Fibroblast of villous mesenchyme (primary cell): ENCODE results near the gene SCYGR1. TPM values are rescaled to one million over a fixed set of nuclear protein-coding genes. Genes with fewer than 3 reads are reported as not detected.
A peak's percentile ranks its signal among the peaks of the same experiment; 100 is the strongest.

Experiments
- DNase-seq: peaks from one replicate; pipeline ENCODE4 v3.0.0-alpha.2; 2010; ENCODE audit warnings: low read depth
- H3K4me3 ChIP-seq: 2 replicates; pipeline ENCODE4 v1.5.1; 2011; ENCODE audit warnings: low read depth, mild to moderate bottlenecking, low read length
- total RNA-seq: library from RNA; depleted of rRNA; stranded (reverse); fragments of >200 nt; gene quantifications from 2 replicates; pipeline ENCODE4 v1.2.3, GENCODE V29; 2012
- TF ChIP-seq, protein P1 (sequence below): IDR thresholded peaks from 2 replicates; pipeline ENCODE4 v1.5.1; 2012; ENCODE audit warnings: low read depth, mild to moderate bottlenecking, low read length; ENCODE audit not compliant: insufficient read depth

The SCYGR1 gene
- total RNA-seq, 1 donor, result not detected

- H3K4me3 ChIP-seq, result no peak overlapping the region
- TF ChIP-seq, protein P1, sequence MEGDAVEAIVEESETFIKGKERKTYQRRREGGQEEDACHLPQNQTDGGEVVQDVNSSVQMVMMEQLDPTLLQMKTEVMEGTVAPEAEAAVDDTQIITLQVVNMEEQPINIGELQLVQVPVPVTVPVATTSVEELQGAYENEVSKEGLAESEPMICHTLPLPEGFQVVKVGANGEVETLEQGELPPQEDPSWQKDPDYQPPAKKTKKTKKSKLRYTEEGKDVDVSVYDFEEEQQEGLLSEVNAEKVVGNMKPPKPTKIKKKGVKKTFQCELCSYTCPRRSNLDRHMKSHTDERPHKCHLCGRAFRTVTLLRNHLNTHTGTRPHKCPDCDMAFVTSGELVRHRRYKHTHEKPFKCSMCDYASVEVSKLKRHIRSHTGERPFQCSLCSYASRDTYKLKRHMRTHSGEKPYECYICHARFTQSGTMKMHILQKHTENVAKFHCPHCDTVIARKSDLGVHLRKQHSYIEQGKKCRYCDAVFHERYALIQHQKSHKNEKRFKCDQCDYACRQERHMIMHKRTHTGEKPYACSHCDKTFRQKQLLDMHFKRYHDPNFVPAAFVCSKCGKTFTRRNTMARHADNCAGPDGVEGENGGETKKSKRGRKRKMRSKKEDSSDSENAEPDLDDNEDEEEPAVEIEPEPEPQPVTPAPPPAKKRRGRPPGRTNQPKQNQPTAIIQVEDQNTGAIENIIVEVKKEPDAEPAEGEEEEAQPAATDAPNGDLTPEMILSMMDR, result no peak
- no peak for DNase-seq
Observed at GRCh38 chr2:227420087-227421052, 32.6 kb upstream of the SCYGR1 start.

DNA sequence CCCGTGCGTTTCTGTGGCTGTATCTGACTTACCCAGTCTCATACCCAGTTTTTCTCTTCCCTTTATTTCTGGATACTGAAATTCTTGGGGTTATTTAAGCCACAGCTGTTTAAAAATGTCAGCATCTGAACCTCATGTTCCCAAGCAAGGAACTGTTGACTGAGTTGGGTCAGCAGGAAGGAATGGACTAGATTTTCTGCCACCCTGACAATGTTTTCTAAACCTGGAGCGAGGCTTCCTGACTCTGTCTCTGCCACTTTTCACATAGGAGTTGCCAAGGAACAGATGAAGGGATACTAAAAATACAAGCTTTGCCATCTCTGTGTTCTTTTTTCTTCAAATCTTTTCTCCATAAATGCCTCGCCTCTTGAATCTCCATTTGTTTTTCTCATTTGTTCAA lies 29.0 kb upstream of the SCYGR1 start:
- DNase-seq, result no peak
- TF ChIP-seq, protein P1, result no peak
- H3K4me3 ChIP-seq, result no peak overlapping the region

DNA sequence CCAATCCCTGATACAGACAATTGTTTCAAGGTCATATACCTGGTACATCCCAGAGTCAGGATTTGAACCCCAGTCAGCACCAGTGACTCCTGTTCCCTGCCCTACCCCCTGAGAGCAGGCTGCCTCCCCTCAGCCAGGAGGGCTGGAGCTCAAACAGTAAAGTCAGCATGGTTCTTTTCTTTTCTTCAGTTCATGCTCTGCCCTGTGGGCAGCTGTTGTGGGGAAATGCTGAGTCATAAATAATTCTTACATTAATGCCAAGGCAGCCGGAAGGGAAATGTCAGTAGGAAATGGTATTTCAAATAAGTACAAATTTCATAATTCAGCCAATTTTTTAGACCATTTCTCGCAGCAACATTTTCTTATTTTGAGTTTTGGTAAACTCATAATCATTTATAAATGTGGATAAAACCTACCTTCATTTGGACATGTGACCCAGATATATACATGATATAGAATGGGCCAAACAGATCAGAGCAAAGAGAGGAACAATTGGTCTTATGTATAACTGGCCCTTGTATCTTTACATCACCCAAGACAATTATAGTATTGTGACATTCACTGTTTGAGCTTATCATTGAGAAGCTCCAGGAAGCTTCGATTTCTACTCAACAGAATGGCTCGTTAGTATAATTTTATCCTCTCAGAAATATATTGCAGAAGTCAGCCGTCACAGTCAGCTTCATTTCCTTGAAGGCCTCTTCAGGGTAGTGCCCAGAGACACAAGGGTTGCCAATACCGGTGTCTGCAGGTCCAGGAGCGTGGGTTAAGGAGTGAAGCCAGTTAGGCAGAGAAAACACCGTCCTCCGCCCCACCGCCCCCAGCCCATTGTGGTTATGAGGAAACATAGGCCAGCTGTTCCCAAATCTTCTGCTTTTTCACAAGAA lies 28.0 kb upstream of the SCYGR1 start:
- TF ChIP-seq, protein P1, result no peak
- no peak overlapping the region for H3K4me3 ChIP-seq
- DNase-seq, result peak; percentile 70

- no peak overlapping the region for H3K4me3 ChIP-seq
- TF ChIP-seq, protein P1, result no peak
- DNase-seq, result peak; percentile 47
Observed at GRCh38 chr2:227414846-227415245, 27.1 kb upstream of the SCYGR1 start.

GRCh38 chr2:227413371-227413770 lies 25.6 kb upstream of the SCYGR1 start:
- TF ChIP-seq, protein P1, result no peak

DNA sequence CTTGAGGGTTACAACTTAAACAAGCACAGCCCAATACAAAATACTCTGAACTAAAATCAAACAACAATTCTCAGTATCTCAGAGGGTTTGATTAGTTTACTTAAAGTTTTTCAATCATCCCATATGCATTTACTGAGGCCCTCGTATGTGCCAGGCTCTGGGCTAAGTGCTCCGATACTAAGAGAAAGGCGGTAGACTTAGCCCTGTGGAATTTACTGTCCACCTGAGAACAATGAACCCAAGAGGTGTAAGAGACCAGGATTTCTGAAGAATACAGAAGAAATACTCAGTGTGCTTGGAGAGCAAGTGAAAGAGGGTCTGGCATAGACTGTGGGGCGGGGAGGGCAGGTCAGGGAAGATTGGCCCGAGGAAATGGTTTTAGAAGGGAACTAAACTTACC lies 25.1 kb upstream of the SCYGR1 start:
- no peak overlapping the region for H3K4me3 ChIP-seq
- no peak for DNase-seq
- TF ChIP-seq, protein P1, result no peak

More at GRCh38 chr2:227413371-227413770, 25.6 kb upstream of the SCYGR1 start:
- DNase-seq, result no peak
- no peak overlapping the region for H3K4me3 ChIP-seq
